T1000 (cell line): ENCODE results near the gene GALNT10.

Source experiments
- DNase-seq: peaks from one replicate; lab custom pipeline; 2025; ENCODE audit warnings: mixed read lengths; lab: John Stamatoyannopoulos, UW

Gene GALNT10

GRCh38 chr5:154179846-154180710 is 10.5 kb upstream of the GALNT10 start:
- DNase-seq: no peak

- no peak for DNase-seq
Measured at GRCh38 chr5:154181161-154181560, 9.4 kb upstream of the GALNT10 start.

- DNase-seq: no peak
Measured at GRCh38 chr5:154189256-154189818, 1.2 kb upstream of the GALNT10 start.

- peak; percentile 58 for DNase-seq
Measured at GRCh38 chr5:154189819-154190594, 526 bp upstream of the GALNT10 start.

GRCh38 chr5:154191467-154192261 is 1.1 kb downstream of the GALNT10 start:
- DNase-seq: no peak

GRCh38 chr5:154193283-154193682 is 2.8 kb downstream of the GALNT10 start:
- DNase-seq: no peak

- DNase-seq: no peak
Measured at GRCh38 chr5:154193701-154194121, 3.2 kb downstream of the GALNT10 start.

- DNase-seq: no peak
Measured at GRCh38 chr5:154194345-154195329, 4.1 kb downstream of the GALNT10 start.

- DNase-seq: no peak
Measured at GRCh38 chr5:154196281-154196680, 5.7 kb downstream of the GALNT10 start.

GRCh38 chr5:154196955-154197652 is 6.6 kb downstream of the GALNT10 start:
- DNase-seq: no peak

- DNase-seq: no peak
Measured at GRCh38 chr5:154197801-154198491, 7.4 kb downstream of the GALNT10 start.

- DNase-seq: no peak
Measured at GRCh38 chr5:154198611-154199230, 8.2 kb downstream of the GALNT10 start.

GRCh38 chr5:154199263-154199662 is 8.7 kb downstream of the GALNT10 start:
- no peak for DNase-seq

GRCh38 chr5:154199671-154200220 is 9.2 kb downstream of the GALNT10 start:
- DNase-seq: no peak

GRCh38 chr5:154200221-154200620 is 9.7 kb downstream of the GALNT10 start:
- DNase-seq: no peak

GRCh38 chr5:154201108-154201769 is 10.7 kb downstream of the GALNT10 start:
- no peak for DNase-seq

GRCh38 chr5:154202379-154203260 is 12.1 kb downstream of the GALNT10 start:
- no peak for DNase-seq
